Heart right ventricle (tissue), 16 donors: ENCODE measurements around the gene RBM38. TPM values are rescaled to one million over a fixed set of nuclear protein-coding genes. Genes with fewer than 3 reads are reported as not detected.

Experiments used
- ATAC-seq, 8 donors: fragments of 200-7000 bp; cut with Tn5 transposase; one replicate each; pipeline ENCODE4 v1.9.1; 2020; ENCODE audit warnings: mild to moderate bottlenecking in 8 of 8, moderate library complexity in 8 of 8, moderate number of reproducible peaks in 1 of 8
- DNase-seq, 2 donors: peaks; one replicate each; pipeline ENCODE4 v3.0.0-alpha.2; 2020
- H3K27ac ChIP-seq, 10 donors: fragments of 200-600 bp; sonication (generic) in 2 of 10; one replicate each; pipeline versions ENCODE4 v1.5.0 to v1.8.0; 2020 to 2022; ENCODE audit warnings: mild to moderate bottlenecking in 3 of 10
- H3K27me3 ChIP-seq, 7 donors: fragments of 200-600 bp; one replicate each; pipeline ENCODE4 v1.8.0; 2021 to 2022; ENCODE audit warnings: mild to moderate bottlenecking in 2 of 7
- H3K36me3 ChIP-seq, 9 donors: fragments of 200-600 bp; sonication (generic) in 1 of 9; one replicate each; pipeline versions ENCODE4 v1.5.0 to v1.8.0; 2020 to 2022; ENCODE audit warnings: mild to moderate bottlenecking in 2 of 9
- H3K4me1 ChIP-seq, 9 donors: fragments of 200-600 bp; sonication (generic) in 1 of 9; one replicate each; pipeline versions ENCODE4 v1.5.0 to v1.8.0; 2020 to 2022; ENCODE audit warnings: mild to moderate bottlenecking in 4 of 9
- H3K4me3 ChIP-seq, 10 donors: fragments of 200-600 bp; sonication (generic) in 2 of 10; one replicate each; pipeline versions ENCODE4 v1.5.0 to v1.8.0; 2020 to 2022; ENCODE audit warnings: mild to moderate bottlenecking in 7 of 10, moderate library complexity in 2 of 10
- H3K9me3 ChIP-seq, 11 donors: fragments of 200-600 bp in 10 of 11; sonication (generic) in 2 of 11; one replicate each; pipeline versions ENCODE4 v1.5.0 to v1.8.0; 2013 to 2022; ENCODE audit warnings: mild to moderate bottlenecking in 2 of 11, control low read depth in 1 of 11, moderate library complexity in 1 of 11
- WGBS, 2 donors: extraction: QIAGEN DNeasy Blood & Tissue Kit; methylation state at CpG; one replicate each; pipeline ENCODE4 v1.1.7; 2013; ENCODE audit warnings: inconsistent platforms in 1 of 2; 5-methylcytosine and 5-hydroxymethylcytosine counted together
- intact Hi-C, 10 donors: fragments of 100-400 bp; cut with DNase I; formaldehyde crosslinking; loops; one replicate each; pipeline versions ENCODE4 v1.11.1 to v1.14.2; 2022
- polyA plus RNA-seq, 2 donors: library from polyadenylated mRNA; stranded (reverse); fragments of 200-250 nt; gene quantifications; one replicate each; pipeline ENCODE4 v1.2.3, GENCODE V29; 2013
- total RNA-seq, 10 donors: library from RNA; stranded (reverse); fragmentation: NEBNext Ultra II Directional in 3 of 10; extraction: Animal tissue kit (Norgen Biotek cat#: 25700) in 3 of 10; gene quantifications; one replicate each; pipeline versions ENCODE4 v1.2.1 to v1.2.4, GENCODE V29; 2021 to 2023
- TF ChIP-seq, protein P1 (sequence below), 9 donors: fragments of 200-600 bp; sonication (generic) in 2 of 9; IDR thresholded peaks; one replicate each; pipeline versions ENCODE4 v1.5.0 to v1.8.0; 2021 to 2022; ENCODE audit warnings: antibody characterized with exemption in 9 of 9, mild to moderate bottlenecking in 5 of 9, moderate library complexity in 1 of 9
- donor health status: Arrhythmogenic right ventricular cardiomyopathy.
- donor health status: ischemic (EF 13 %, LVEDD 7.1; RV severe dilation, severe dysfunction).
- donor health status: healthy with polysubstance abuse.
- donor health status: DM: no; HTN: yes; CAD: no.
- donor health status: DM: no; HTN: no; CAD: no.
- donor health status: ischemic (EF 25% LVEDD 6.9; RV normal size, moderate dysfunction).
- donor health status: ischemic (EF 25% LVEDD 5.7; RV mildly dilated, moderate dysfunction).
- donor health status: healthy.
- donor health status: DM: yes; HTN: yes; CAD: no.
- donor health status: Ischemic cardiomyopathy.
- donor health status: ischemic (EF 35%, LVEDD 5.7; RV mildly dilated, moderate dysfunction).
- donor health status: nonischemic (EF 11% LVEDD 7.7; RV severe dilation, severe dysfunction).
- donor health status: DM: yes; HTN: yes; CAD: no.
- donor health status: PGD.
- donor health status: ischemic (EF 29% LVEDD 5.4; RV normal size, mild dysfunction).
- donor health status: nonischemic (EF 23%, LVEDD 6.1; RV moderate dilation, normal function).

Gene RBM38
- total and polyA plus RNA-seq, 12 donors, result 35.5 to 119 (median 50.2) TPM

DNA sequence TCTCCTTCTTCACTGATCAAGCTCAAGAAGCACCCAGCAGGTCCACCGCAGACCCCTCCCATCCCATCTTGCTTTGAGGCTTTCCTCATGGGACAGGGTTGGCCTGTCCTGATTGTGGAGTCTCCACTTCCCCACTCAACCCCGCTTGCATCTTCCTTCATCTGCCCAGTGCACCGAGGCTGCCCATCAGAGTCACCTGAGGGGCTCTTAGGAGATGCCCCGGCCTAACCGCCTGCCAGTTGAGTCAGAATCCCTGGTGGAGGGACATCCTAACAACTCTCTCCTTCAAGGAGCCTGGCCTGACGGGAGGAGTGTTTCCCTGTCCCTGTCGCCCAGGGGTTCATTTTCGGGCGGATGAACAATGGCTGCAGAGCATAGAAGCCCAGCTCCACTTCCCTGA, 46.1 kb downstream of the RBM38 start:
- peak overlapping the region in 2 of 10 donors; percentile 9 to 58 for H3K27ac ChIP-seq
- no peaks in the 10 kb centered on the region for H3K36me3 ChIP-seq
- H3K4me3 ChIP-seq, result no peak overlapping the region
- intact Hi-C loops, result loop anchor here in 2 of 10 donors (5.0 to 10.0 kb wide), 3 partner anchors 40 to 58 kb away; partner anchors contain the start of gene RBM38 (in 1 of the 2)
- WGBS, 2 donors, result 86 to 92% methylated on average over 9 of the region's 9 CpGs
- H3K9me3 ChIP-seq, result peaks cover 0 to 3% (median 0%) of the 10 kb centered on the region in 11 donors
- peaks cover 22 to 83% (median 60%) of the 10 kb centered on the region in 9 donors for H3K4me1 ChIP-seq
- no peaks in the 10 kb centered on the region for H3K27me3 ChIP-seq
- ATAC-seq, result no peak
- TF ChIP-seq, protein P1, sequence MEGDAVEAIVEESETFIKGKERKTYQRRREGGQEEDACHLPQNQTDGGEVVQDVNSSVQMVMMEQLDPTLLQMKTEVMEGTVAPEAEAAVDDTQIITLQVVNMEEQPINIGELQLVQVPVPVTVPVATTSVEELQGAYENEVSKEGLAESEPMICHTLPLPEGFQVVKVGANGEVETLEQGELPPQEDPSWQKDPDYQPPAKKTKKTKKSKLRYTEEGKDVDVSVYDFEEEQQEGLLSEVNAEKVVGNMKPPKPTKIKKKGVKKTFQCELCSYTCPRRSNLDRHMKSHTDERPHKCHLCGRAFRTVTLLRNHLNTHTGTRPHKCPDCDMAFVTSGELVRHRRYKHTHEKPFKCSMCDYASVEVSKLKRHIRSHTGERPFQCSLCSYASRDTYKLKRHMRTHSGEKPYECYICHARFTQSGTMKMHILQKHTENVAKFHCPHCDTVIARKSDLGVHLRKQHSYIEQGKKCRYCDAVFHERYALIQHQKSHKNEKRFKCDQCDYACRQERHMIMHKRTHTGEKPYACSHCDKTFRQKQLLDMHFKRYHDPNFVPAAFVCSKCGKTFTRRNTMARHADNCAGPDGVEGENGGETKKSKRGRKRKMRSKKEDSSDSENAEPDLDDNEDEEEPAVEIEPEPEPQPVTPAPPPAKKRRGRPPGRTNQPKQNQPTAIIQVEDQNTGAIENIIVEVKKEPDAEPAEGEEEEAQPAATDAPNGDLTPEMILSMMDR (IDR thresholded peaks at IDR 0.05), result no peak
- no peak for DNase-seq

DNA sequence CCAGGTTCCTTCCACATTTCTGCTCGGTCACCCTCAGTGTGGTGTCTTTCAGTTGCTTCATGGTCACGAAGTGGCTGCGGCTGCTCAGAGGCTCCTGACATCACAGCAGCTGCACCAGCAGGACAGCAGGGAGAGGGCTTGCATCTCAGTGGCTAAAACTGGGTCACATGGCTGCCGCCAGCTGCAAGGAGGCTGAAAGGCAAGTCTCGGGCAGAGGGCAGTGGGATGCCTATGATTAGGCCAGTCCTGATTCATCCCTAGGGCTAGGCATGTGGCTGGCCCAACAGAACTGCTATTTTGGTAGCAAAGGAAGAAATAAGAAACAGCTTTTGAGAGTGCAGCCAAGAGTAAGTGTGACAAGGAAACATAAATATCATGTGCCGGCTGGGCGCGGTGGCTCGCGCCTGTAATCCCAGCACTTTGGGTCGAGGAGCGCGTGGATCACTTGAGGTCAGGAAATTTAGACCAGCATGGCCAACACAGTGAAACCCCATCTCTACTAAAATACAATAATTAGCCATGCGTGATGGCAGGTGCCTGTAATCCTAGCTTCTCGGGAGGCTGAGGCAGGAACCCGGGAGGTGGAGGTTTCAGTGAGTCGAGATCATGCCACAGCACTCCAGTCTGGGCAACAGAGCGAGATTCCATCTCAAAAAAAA, 46.6 kb downstream of the RBM38 start:
- Histone ChIP-seq H3K4me3 (no peak overlapping the region), H3K9me3 (peaks cover 0 to 3% (median 0%) of the 10 kb centered on the region in 11 donors), H3K4me1 (peaks cover 20 to 82% (median 58%) of the 10 kb centered on the region in 9 donors), H3K27me3 (no peaks in the 10 kb centered on the region), H3K27ac (peak overlapping the region in 7 of 10 donors; percentile 4 to 98 (median 58)), H3K36me3 (no peaks in the 10 kb centered on the region)
- DNase-seq (no peak), ATAC-seq (no peak)
- 72 to 84% methylated on average over 18 of the region's 18 CpGs for WGBS, 2 donors
- TF ChIP-seq, protein P1 (IDR thresholded peaks at IDR 0.05), result no peak
- intact Hi-C loops, result loop anchor here in 2 of 10 donors (5.0 to 10.0 kb wide), 3 partner anchors 40 to 57 kb away; partner anchors contain the start of gene RBM38 (in 1 of the 2)

DNA sequence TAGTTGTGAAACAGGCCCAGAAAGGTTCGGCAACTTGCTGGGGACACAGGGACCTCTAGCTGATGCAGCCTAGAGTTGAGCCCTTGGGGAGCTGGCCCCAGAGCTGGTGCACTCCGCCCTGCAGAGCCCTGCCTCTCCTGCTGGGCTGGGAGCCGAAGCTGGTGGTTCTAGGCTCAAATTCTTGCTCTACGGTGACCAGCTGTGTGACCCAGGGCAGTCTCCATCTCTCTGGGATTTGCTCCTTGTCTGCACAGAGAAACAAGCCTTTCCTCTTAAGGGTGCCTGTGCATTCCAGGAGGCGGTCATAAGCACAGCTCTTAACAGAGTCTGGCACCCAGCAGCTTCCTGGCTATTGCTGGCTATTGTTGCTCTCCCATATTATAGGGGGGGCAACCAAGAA, 47.4 kb downstream of the RBM38 start:
- intact Hi-C loops, result loop anchor here in 2 of 10 donors (5.0 to 10.0 kb wide), 3 partner anchors 41 to 56 kb away; partner anchors contain the start of gene RBM38 (in 1 of the 2)
- peak overlapping the region in 7 of 10 donors; percentile 4 to 98 (median 58) for H3K27ac ChIP-seq
- no peak for DNase-seq
- no peak overlapping the region for H3K4me3 ChIP-seq
- peaks cover 15 to 79% (median 51%) of the 10 kb centered on the region in 9 donors for H3K4me1 ChIP-seq
- ATAC-seq, result no peak
- no peaks in the 10 kb centered on the region for H3K36me3 ChIP-seq
- 45 to 60% methylated on average over 5 of the region's 5 CpGs for WGBS, 2 donors
- TF ChIP-seq, protein P1 (IDR thresholded peaks at IDR 0.05), result no peak
- peaks cover 0 to 3% (median 0%) of the 10 kb centered on the region in 11 donors for H3K9me3 ChIP-seq
- H3K27me3 ChIP-seq, result no peaks in the 10 kb centered on the region

DNA sequence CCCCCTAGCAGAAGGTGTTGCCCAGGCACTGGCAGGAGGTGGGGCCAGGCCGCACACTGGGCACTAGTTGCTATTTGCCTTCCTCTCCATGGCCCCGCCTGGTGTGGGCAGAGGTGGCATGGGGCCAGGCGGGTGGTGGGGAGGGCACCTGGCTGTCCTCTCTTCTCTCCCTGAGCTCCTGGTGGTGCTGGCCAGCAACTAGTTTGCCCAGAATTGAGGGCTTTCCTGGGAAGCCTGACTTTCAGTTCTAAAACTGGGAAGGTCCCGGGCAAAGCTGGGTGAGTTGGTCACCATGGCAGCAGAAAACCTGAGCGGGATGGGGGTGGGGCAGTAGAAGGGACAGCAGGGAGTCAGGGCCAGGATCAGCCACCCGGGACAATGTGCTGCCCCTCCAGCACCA, 48.2 kb downstream of the RBM38 start:
- intact Hi-C loops, result loop anchor here in 2 of 10 donors (5.0 to 10.0 kb wide), 3 partner anchors 42 to 55 kb away; partner anchors contain the start of gene RBM38 (in 1 of the 2)
- 51 to 63% methylated on average over 6 of the region's 6 CpGs for WGBS, 2 donors
- peak; percentile 24 to 70 (median 53) for ATAC-seq
- no peak overlapping the region for H3K4me3 ChIP-seq
- peaks cover 15 to 73% (median 44%) of the 10 kb centered on the region in 9 donors for H3K4me1 ChIP-seq
- peak overlapping the region in 9 of 10 donors; percentile 73 to 98 (median 87) for H3K27ac ChIP-seq
- TF ChIP-seq, protein P1 (IDR thresholded peaks at IDR 0.05), result no peak
- peaks cover 0 to 3% (median 0%) of the 10 kb centered on the region in 11 donors for H3K9me3 ChIP-seq
- peak; percentile 78 to 79 for DNase-seq
- no peaks in the 10 kb centered on the region for H3K27me3 ChIP-seq
- no peaks in the 10 kb centered on the region for H3K36me3 ChIP-seq
